ENCODE data around the gene FBRSL1. TPM values are rescaled to one million over a fixed set of nuclear protein-coding genes. Genes with fewer than 3 reads are reported as not detected.
A peak's percentile ranks its signal among the peaks of the same experiment; 100 is the strongest.

Gene FBRSL1
- total and polyA plus RNA-seq, 5 experiments from 2014 or later, result 0.38 to 101 (median 1.0) TPM

DNA sequence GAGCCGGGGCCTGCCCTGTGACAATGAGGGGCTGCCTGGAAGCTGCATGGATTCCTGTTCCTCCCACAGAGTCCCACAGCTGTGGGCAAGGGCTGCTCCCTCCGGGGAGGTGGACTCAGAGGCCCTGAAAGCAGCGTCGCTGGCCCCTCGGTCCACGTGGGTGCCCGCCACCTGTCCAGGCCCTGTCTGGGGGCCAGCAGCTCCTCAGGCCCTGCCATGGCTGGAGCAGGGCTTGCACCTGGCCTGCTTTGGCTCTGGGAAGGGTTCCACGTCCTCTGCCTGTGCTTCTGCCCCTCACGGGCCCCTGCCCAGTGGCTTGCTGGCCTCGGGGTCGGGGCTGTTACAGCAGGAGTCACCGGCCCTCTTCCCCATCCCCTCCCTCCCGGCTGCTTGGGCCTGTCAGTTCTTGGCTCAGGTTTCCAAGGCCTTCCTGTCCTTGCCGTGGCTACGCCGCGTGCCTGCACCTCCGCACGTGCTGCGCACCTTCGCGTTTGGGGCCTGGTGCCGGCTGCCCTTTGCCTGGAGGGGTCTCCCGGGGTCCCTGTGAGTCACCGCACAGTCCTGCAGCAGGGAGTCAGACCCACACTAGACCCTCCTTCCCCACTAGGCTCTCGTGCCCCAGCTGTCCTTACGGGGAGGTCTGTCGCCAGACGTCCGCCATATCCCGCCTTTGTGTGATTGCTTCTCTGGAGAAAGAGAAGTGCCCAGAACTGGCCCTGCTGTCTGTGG, 5.8 kb downstream of the FBRSL1 start:
- peaks cover 41 to 92% (median 77%) of the 10 kb centered on the region in 4 donors for H3K4me1 Mint-ChIP-seq
- no peaks in the 10 kb centered on the region for H3K27me3 Mint-ChIP-seq
- H3K9me3 Mint-ChIP-seq, result no peaks in the 10 kb centered on the region
- peak overlapping the region in 9 of 10 donors; percentile 24 to 79 (median 56) for H3K4me3 Mint-ChIP-seq
- no peak for ATAC-seq
- H3K36me3 Mint-ChIP-seq, result peaks cover 0 to 12% (median 0%) of the 10 kb centered on the region in 3 donors
- H3K27ac Mint-ChIP-seq, result peak overlapping the region in 7 of 10 donors; percentile 20 to 81 (median 53)
- no peak for DNase-seq
- POLR2A ChIA-PET, result no interaction called here

GRCh38 chr12:132496358-132496669, 6.4 kb downstream of the FBRSL1 start:
- peaks cover 0 to 12% (median 0%) of the 10 kb centered on the region in 3 donors for H3K36me3 Mint-ChIP-seq
- H3K27me3 Mint-ChIP-seq, result no peaks in the 10 kb centered on the region
- no peaks in the 10 kb centered on the region for H3K9me3 Mint-ChIP-seq
- H3K4me1 Mint-ChIP-seq, result peaks cover 39 to 93% (median 77%) of the 10 kb centered on the region in 4 donors
- H3K27ac Mint-ChIP-seq, result peak overlapping the region in 7 of 10 donors; percentile 20 to 81 (median 53)
- H3K4me3 Mint-ChIP-seq, result peak overlapping the region in 9 of 10 donors; percentile 24 to 71 (median 45)
- ATAC-seq (no peak), DNase-seq (no peak)
- POLR2A ChIA-PET, result no interaction called here

- Mint-ChIP-seq H3K27me3 (no peaks in the 10 kb centered on the region), H3K4me3 (peak overlapping the region in 6 of 10 donors; percentile 33 to 66 (median 46)), H3K27ac (peak overlapping the region in 6 of 10 donors; percentile 35 to 72 (median 66)), H3K36me3 (peaks cover 0 to 12% (median 0%) of the 10 kb centered on the region in 3 donors), H3K4me1 (peaks cover 39 to 90% (median 76%) of the 10 kb centered on the region in 4 donors), H3K9me3 (no peaks in the 10 kb centered on the region)
- no peak for DNase-seq
- no peak for ATAC-seq
- POLR2A ChIA-PET, result interaction anchor here (1.3 kb wide), 1 partner anchor 9 kb away, joined by 3 read pairs; no protein-coding TSS in a partner anchor
Measured at GRCh38 chr12:132496710-132497109, 6.8 kb downstream of the FBRSL1 start.

GRCh38 chr12:132497514-132498405, 7.8 kb downstream of the FBRSL1 start:
- ATAC-seq (no peak), DNase-seq (no peak)
- POLR2A ChIA-PET, result interaction anchor here (1.3 kb wide), 1 partner anchor 8 kb away, joined by 3 read pairs; no protein-coding TSS in a partner anchor
- Mint-ChIP-seq H3K9me3 (no peaks in the 10 kb centered on the region), H3K4me3 (peak overlapping the region in 4 of 10 donors; percentile 36 to 54 (median 39)), H3K27me3 (no peaks in the 10 kb centered on the region), H3K4me1 (peaks cover 38 to 86% (median 73%) of the 10 kb centered on the region in 4 donors), H3K27ac (peak overlapping the region in 5 of 10 donors; percentile 18 to 55 (median 48)), H3K36me3 (peaks cover 0 to 7% (median 0%) of the 10 kb centered on the region in 3 donors)

GRCh38 chr12:132498931-132499330, 9.0 kb downstream of the FBRSL1 start:
- Mint-ChIP-seq H3K36me3 (peaks cover 0 to 4% (median 0%) of the 10 kb centered on the region in 3 donors), H3K27ac (peak overlapping the region in 1 of 10 donors; percentile 13)

GRCh38 chr12:132500142-132500855, 10.3 kb downstream of the FBRSL1 start:
- POLR2A ChIA-PET, result interaction anchor here (0.6 kb wide), 1 partner anchor 136 kb away, joined by 5 read pairs; no protein-coding TSS in a partner anchor
- no peak for DNase-seq
- no peaks in the 10 kb centered on the region for H3K27me3 Mint-ChIP-seq
- peak overlapping the region in 8 of 10 donors; percentile 14 to 79 (median 46) for H3K27ac Mint-ChIP-seq
- ATAC-seq, result peak in 1 of 2 donors; percentile 19
- no peaks in the 10 kb centered on the region for H3K36me3 Mint-ChIP-seq
- H3K4me3 Mint-ChIP-seq, result peak overlapping the region in 3 of 10 donors; percentile 13 to 36 (median 26)
- no peaks in the 10 kb centered on the region for H3K9me3 Mint-ChIP-seq
- H3K4me1 Mint-ChIP-seq, result peaks cover 41 to 84% (median 72%) of the 10 kb centered on the region in 4 donors

More at GRCh38 chr12:132498931-132499330, 9.0 kb downstream of the FBRSL1 start:
- Mint-ChIP-seq H3K9me3 (no peaks in the 10 kb centered on the region), H3K4me3 (peak overlapping the region in 1 of 10 donors; percentile 15), H3K4me1 (peaks cover 40 to 86% (median 73%) of the 10 kb centered on the region in 4 donors), H3K27me3 (no peaks in the 10 kb centered on the region)
- ATAC-seq, result no peak
- no peak for DNase-seq
- POLR2A ChIA-PET, result no interaction called here

GRCh38 chr12:132500856-132501180, 10.9 kb downstream of the FBRSL1 start:
- H3K4me1 Mint-ChIP-seq, result peaks cover 42 to 87% (median 76%) of the 10 kb centered on the region in 4 donors

GRCh38 chr12:132501204-132501940, 11.4 kb downstream of the FBRSL1 start:
- POLR2A ChIA-PET, result no interaction called here
- Mint-ChIP-seq H3K4me1 (peaks cover 41 to 87% (median 76%) of the 10 kb centered on the region in 4 donors), H3K36me3 (no peaks in the 10 kb centered on the region), H3K4me3 (peak overlapping the region in 3 of 10 donors; percentile 2 to 29 (median 15)), H3K27ac (peak overlapping the region in 6 of 10 donors; percentile 37 to 75 (median 70)), H3K9me3 (no peaks in the 10 kb centered on the region), H3K27me3 (no peaks in the 10 kb centered on the region)
- DNase-seq, result no peak
- no peak for ATAC-seq

More at GRCh38 chr12:132500856-132501180, 10.9 kb downstream of the FBRSL1 start:
- H3K36me3 Mint-ChIP-seq, result no peaks in the 10 kb centered on the region
- peak overlapping the region in 4 of 10 donors; percentile 45 to 79 (median 65) for H3K27ac Mint-ChIP-seq
- H3K4me3 Mint-ChIP-seq, result peak overlapping the region in 1 of 10 donors; percentile 36
- POLR2A ChIA-PET, result no interaction called here
- ATAC-seq (no peak), DNase-seq (no peak)
- H3K27me3 Mint-ChIP-seq, result no peaks in the 10 kb centered on the region
- no peaks in the 10 kb centered on the region for H3K9me3 Mint-ChIP-seq

DNA sequence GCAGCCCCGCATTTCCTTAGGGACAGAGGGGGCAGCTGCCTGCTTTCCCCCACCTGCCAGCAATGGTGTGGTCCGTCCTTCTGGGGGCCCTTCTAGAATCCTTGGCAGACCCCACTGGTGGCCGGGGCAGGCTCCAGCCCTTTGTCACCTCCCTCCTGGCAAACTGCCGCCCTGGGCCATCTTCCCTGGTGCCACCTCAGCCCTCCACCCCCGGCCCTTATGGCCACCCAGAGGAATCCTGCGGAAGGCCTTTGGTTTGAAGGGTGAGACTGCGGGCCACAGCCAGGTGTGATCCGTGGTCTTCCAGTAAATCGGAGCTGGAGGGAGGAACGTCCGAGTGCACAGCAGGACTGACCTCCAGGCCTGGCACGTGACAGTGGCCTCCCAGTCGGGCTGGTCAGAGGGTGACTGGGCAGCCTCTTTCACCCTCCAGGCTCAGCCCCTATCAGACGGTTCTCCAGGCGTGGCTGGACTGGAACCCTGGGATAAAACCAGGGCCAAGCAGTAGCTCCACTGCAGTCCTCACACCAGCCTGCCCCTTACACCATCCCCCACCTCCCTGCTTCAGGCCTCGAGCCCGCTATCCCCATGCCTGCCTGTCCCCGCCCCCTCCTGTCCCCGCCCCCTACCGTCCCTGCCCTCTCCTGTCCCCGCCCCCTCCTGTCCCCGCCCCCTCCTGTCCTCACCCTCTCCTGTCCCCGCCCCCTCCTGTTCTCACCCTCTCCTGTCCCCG, 12.4 kb downstream of the FBRSL1 start:
- Mint-ChIP-seq H3K27ac (peak overlapping the region in 9 of 10 donors; percentile 8 to 79 (median 67)), H3K9me3 (no peaks in the 10 kb centered on the region), H3K36me3 (peaks cover 0 to 2% (median 0%) of the 10 kb centered on the region in 3 donors), H3K4me1 (peaks cover 39 to 87% (median 77%) of the 10 kb centered on the region in 4 donors), H3K4me3 (peak overlapping the region in 2 of 10 donors; percentile 29 to 58), H3K27me3 (no peaks in the 10 kb centered on the region)
- DNase-seq (no peak), ATAC-seq (no peak)
- POLR2A ChIA-PET, result no interaction called here

DNA sequence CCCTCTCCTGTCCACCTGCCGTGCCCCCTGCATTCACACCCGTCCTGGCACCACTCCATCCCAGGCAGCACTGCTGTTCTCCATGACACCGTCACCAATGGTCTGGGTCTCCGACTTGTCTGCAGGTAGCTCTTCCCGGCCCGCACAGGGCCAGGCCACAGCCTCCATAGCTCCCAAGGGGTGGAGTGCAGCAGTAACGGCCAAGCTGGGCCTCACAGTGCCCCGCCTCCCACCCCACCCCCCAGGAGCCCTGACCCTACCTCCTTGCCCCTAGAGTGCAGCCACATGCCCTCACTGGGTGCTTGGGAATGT, 12.9 kb downstream of the FBRSL1 start:
- peak overlapping the region in 2 of 10 donors; percentile 44 to 66 for H3K27ac Mint-ChIP-seq
- no peaks in the 10 kb centered on the region for H3K9me3 Mint-ChIP-seq
- POLR2A ChIA-PET, result no interaction called here
- peaks cover 0 to 2% (median 0%) of the 10 kb centered on the region in 3 donors for H3K36me3 Mint-ChIP-seq
- no peak for DNase-seq
- H3K4me1 Mint-ChIP-seq, result peaks cover 39 to 87% (median 75%) of the 10 kb centered on the region in 4 donors
- no peaks in the 10 kb centered on the region for H3K27me3 Mint-ChIP-seq
- peak overlapping the region in 3 of 10 donors; percentile 23 to 70 (median 26) for H3K4me3 Mint-ChIP-seq
- no peak for ATAC-seq

- no peak for DNase-seq
- Mint-ChIP-seq H3K9me3 (no peaks in the 10 kb centered on the region), H3K36me3 (peaks cover 0 to 2% (median 0%) of the 10 kb centered on the region in 3 donors), H3K27ac (peak overlapping the region in 9 of 10 donors; percentile 33 to 76 (median 62)), H3K4me3 (peak overlapping the region in 6 of 10 donors; percentile 6 to 48 (median 34)), H3K4me1 (peaks cover 39 to 83% (median 76%) of the 10 kb centered on the region in 4 donors), H3K27me3 (no peaks in the 10 kb centered on the region)
- POLR2A ChIA-PET, result interaction anchor here (0.8 kb wide), 1 partner anchor 54 kb away, joined by 3 read pairs; no protein-coding TSS in a partner anchor
- no peak for ATAC-seq
Measured at GRCh38 chr12:132503618-132504204, 13.8 kb downstream of the FBRSL1 start.

Measured in naive thymus-derived CD8-positive, alpha-beta T cell (primary cell).